ENCODE data around the gene GLI1. TPM values are rescaled to one million over a fixed set of nuclear protein-coding genes. Genes with fewer than 3 reads are reported as not detected.
A peak's percentile ranks its signal among the peaks of the same experiment; 100 is the strongest.
"Not testable (repeated sequence)": the region's sequence is repeated elsewhere in the genome, so short reads cannot be mapped to it uniquely, and the experiment has no call there.

Gene GLI1
- total RNA-seq, 2 donors from 2014 or later, result 0.10 to 0.22 TPM

DNA sequence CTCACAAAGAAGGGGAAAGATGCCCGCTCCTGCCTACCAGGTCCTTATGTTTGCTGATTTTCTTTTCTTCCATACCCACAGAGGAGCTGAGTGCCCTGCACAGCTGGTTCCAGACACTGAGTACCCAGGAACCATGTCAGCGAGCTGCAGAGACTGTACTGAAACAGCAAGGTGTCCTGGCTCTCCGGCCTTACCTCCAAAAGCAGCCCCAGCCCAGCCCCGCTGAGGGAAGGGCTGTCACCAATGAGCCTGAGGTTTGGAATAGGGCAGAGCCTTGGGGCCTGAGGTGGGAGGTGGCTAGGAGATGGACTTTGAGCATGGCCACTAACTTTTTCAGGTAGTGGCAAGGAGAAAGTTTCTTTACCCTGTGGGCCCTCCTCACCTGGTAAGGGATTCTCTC, 30.5 kb downstream of the GLI1 start:
- Mint-ChIP-seq H3K36me3 (ENCODE audit: low read depth) (peaks cover 8% of the 10 kb centered on the region), H3K4me1 (peaks cover 26% of the 10 kb centered on the region), H3K27me3 (no peaks in the 10 kb centered on the region), H3K4me3 (no peak overlapping the region), H3K27ac (no peak overlapping the region)
- no peak for ATAC-seq
- no peaks in the 10 kb centered on the region for H3K9me3 ChIP-seq (ENCODE audit: control insufficient read depth, low read length, poor library complexity, severe bottlenecking)
- DNase-seq, result no peak

DNA sequence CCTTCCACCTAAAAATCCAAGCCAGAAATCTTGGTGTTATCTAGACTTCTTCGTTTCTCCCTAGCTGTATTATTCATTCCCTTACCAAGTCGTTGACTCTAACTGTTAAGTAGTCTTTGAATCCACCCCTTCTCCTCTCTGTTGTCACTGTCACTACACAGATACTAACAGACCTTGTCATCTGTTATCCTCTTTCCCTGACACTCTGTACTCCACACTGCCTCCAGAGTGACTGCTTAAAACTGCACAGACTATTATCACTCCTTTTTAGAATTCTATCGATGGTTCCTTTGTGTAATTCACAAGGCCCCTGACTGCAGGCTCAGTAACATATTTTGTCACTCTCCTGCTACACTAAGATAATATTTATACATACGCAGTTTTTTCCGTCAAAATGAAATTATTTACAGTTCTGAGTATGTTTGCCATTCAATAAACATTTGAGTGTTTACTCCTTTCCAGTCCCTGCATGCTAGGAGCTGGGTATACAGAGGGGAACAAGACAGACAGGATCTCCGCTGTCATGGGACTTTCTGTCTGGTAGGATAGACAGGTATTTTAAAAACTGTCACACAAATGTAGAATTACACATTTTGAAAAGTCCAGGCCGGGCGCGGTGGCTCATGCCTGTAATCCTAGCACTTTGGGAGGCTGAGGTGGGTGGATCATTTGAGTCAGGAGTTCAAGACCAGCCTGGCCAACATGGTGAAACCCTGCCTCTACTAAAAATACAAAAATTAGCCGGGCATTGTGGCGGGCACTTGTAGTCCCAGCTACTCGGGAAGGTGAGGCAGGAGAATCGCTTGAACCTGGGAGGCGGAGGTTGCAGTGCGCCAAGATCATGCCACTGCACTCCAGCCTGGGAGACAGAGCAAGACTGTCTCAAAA, 32.1 kb downstream of the GLI1 start:
- no peak for DNase-seq
- Mint-ChIP-seq H3K36me3 (ENCODE audit: low read depth) (peaks cover 8% of the 10 kb centered on the region), H3K27me3 (no peaks in the 10 kb centered on the region), H3K4me1 (peaks cover 26% of the 10 kb centered on the region), H3K4me3 (peak overlapping the region; percentile 15), H3K27ac (peak overlapping the region; percentile 71)
- ATAC-seq, result no peak
- H3K9me3 ChIP-seq (ENCODE audit: control insufficient read depth, low read length, poor library complexity, severe bottlenecking), result no peaks in the 10 kb centered on the region

- not testable (repeated sequence) for ATAC-seq; H3K9me3 ChIP-seq (ENCODE audit: control insufficient read depth, low read length, poor library complexity, severe bottlenecking); DNase-seq; H3K27me3 Mint-ChIP-seq; H3K27ac Mint-ChIP-seq; H3K4me3 Mint-ChIP-seq
- Mint-ChIP-seq H3K36me3 (ENCODE audit: low read depth) (peaks cover 14% of the 10 kb centered on the region), H3K4me1 (peaks cover 18% of the 10 kb centered on the region)
These were observed 35.6 kb downstream of the GLI1 start for GRCh38 chr12:57495051-57495701.

- Mint-ChIP-seq H3K27ac (peak overlapping the region; percentile 56), H3K4me3 (no peak overlapping the region), H3K4me1 (peaks cover 17% of the 10 kb centered on the region), H3K27me3 (no peaks in the 10 kb centered on the region), H3K36me3 (ENCODE audit: low read depth) (peaks cover 14% of the 10 kb centered on the region)
- no peak for DNase-seq
- no peaks in the 10 kb centered on the region for H3K9me3 ChIP-seq (ENCODE audit: control insufficient read depth, low read length, poor library complexity, severe bottlenecking)
- ATAC-seq, result no peak
These were observed 37.2 kb downstream of the GLI1 start for GRCh38 chr12:57496822-57497221.

DNA sequence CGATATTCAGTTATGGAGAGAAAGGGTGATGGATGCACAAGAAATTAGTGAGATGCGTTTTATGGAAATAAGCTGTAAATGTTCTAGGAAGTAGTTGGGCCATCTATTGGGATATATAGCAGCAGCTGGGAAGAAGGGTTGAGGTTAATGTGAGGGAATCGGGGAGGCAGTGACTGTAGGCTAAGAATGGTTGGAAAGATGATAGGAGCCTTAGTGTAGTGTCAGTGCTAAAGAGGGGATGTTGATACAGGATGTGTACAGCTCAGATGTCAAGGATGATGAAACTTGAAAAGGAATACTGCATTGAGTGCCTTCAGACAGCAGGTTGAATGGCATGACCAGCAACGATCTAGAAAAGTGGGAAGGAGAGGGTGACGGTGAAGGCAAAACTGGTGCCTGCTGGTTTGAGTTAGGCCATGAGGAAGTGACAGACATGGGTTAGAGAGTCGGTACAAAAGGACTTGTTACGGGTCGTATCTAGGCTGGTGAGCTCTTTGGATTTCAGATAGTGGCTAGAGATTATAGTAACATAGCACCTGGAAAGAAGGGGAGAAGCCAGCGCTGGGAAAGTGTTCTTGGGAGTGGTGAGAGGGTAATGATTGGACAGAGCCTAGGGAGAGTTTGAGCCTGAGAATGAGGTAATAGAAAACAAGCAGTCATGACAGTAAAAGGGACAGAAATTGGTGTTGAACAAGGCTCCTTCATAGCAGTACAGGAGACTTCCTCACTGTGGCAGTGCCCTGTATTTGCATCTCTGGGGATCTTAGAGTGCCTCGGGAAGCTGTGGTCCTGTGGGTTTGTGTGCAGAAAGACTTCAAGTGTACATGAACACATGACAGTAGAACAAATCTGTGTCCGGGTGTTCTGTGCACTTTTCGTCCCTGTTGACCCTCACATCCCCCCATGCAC, 37.9 kb downstream of the GLI1 start:
- Mint-ChIP-seq H3K27me3 (no peaks in the 10 kb centered on the region), H3K36me3 (ENCODE audit: low read depth) (peaks cover 18% of the 10 kb centered on the region), H3K4me3 (no peak overlapping the region), H3K4me1 (peaks cover 17% of the 10 kb centered on the region), H3K27ac (peak overlapping the region; percentile 56)
- DNase-seq (no peak), ATAC-seq (no peak)
- H3K9me3 ChIP-seq (ENCODE audit: control insufficient read depth, low read length, poor library complexity, severe bottlenecking), result no peaks in the 10 kb centered on the region

- H3K9me3 ChIP-seq (ENCODE audit: control insufficient read depth, low read length, poor library complexity, severe bottlenecking), result no peaks in the 10 kb centered on the region
- Mint-ChIP-seq H3K27me3 (no peaks in the 10 kb centered on the region), H3K36me3 (ENCODE audit: low read depth) (peaks cover 18% of the 10 kb centered on the region), H3K4me3 (no peak overlapping the region), H3K27ac (peak overlapping the region; percentile 56), H3K4me1 (peaks cover 12% of the 10 kb centered on the region)
- ATAC-seq (no peak), DNase-seq (no peak)
These were observed 38.5 kb downstream of the GLI1 start for GRCh38 chr12:57498132-57498502.

- H3K27me3 Mint-ChIP-seq, result no peaks in the 10 kb centered on the region
- H3K4me3 Mint-ChIP-seq, result no peak overlapping the region
- H3K36me3 Mint-ChIP-seq (ENCODE audit: low read depth), result peaks cover 18% of the 10 kb centered on the region
- H3K9me3 ChIP-seq (ENCODE audit: control insufficient read depth, low read length, poor library complexity, severe bottlenecking), result no peaks in the 10 kb centered on the region
- H3K27ac Mint-ChIP-seq, result peak overlapping the region; percentile 56
- H3K4me1 Mint-ChIP-seq, result peaks cover 12% of the 10 kb centered on the region
- ATAC-seq, result no peak
- DNase-seq, result no peak
These were observed 39.0 kb downstream of the GLI1 start for GRCh38 chr12:57498571-57498970.

GRCh38 chr12:57500213-57500612, 40.6 kb downstream of the GLI1 start:
- peak overlapping the region; percentile 62 for H3K27ac Mint-ChIP-seq
- no peak for ATAC-seq
- no peaks in the 10 kb centered on the region for H3K27me3 Mint-ChIP-seq
- peaks cover 18% of the 10 kb centered on the region for H3K36me3 Mint-ChIP-seq (ENCODE audit: low read depth)
- peaks cover 14% of the 10 kb centered on the region for H3K4me1 Mint-ChIP-seq
- H3K9me3 ChIP-seq (ENCODE audit: control insufficient read depth, low read length, poor library complexity, severe bottlenecking), result no peaks in the 10 kb centered on the region
- H3K4me3 Mint-ChIP-seq, result no peak overlapping the region
- DNase-seq, result no peak

DNA sequence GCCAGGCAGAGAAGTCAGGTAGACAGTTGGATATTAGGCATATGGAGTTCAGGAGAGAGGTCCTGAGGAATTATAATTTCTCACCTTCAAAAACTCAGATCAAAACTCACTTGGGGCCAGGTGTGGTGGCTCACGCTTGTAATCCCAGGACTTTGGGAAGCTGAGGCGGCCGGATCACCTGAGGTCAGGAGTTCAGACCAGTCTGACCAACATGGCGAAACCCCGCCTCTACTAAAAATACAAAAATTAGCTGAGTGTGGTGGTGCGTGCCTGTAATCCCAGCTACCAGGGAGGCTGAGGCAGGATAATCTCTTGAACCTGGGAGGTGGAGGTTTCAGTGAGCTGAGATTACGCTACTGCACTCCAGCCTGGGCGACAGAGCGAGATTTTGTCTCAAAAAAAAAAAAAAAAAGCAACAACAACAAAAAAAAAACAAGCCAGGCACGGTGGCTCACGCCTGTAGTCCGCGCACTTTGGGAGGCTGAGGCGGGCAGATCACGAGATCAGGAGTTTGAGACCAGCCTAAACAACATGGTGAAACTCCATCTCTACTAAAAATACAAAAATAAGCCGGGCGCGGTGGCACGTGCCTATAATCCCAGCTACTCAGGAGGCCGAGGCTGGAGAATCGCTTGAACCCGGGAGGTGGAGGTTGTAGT, 42.9 kb downstream of the GLI1 start:
- H3K4me3 Mint-ChIP-seq; ATAC-seq; H3K27ac Mint-ChIP-seq; H3K4me1 Mint-ChIP-seq; DNase-seq; H3K27me3 Mint-ChIP-seq; H3K9me3 ChIP-seq (ENCODE audit: control insufficient read depth, low read length, poor library complexity, severe bottlenecking): not testable (repeated sequence)
- H3K36me3 Mint-ChIP-seq (ENCODE audit: low read depth), result peaks cover 12% of the 10 kb centered on the region

DNA sequence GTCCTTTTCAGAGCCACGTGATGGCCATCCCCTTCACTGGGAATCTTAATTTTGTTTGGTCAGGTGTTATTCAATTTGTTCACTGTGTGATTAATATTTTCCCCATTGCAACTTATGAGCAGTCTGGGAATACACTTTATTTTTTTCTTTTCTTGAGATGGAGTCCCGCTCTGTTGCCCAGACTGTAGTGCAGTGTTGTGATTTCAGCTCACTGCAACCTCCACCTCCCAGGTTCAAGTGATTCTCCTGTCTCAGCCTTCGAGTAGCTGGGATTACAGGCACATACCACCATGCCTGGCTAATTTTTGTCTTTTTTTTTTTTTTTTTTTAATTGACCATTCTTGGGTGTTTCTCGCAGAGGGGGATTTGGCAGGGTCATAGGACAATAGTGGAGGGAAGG, 47.0 kb downstream of the GLI1 start:
- H3K27me3 Mint-ChIP-seq; ATAC-seq; H3K4me1 Mint-ChIP-seq; H3K4me3 Mint-ChIP-seq; H3K9me3 ChIP-seq (ENCODE audit: control insufficient read depth, low read length, poor library complexity, severe bottlenecking); H3K27ac Mint-ChIP-seq; DNase-seq; H3K36me3 Mint-ChIP-seq (ENCODE audit: low read depth): not testable (repeated sequence)

- H3K36me3 Mint-ChIP-seq (ENCODE audit: low read depth), result not testable (repeated sequence)
These were observed 48.2 kb downstream of the GLI1 start for GRCh38 chr12:57507796-57508195.

DNA sequence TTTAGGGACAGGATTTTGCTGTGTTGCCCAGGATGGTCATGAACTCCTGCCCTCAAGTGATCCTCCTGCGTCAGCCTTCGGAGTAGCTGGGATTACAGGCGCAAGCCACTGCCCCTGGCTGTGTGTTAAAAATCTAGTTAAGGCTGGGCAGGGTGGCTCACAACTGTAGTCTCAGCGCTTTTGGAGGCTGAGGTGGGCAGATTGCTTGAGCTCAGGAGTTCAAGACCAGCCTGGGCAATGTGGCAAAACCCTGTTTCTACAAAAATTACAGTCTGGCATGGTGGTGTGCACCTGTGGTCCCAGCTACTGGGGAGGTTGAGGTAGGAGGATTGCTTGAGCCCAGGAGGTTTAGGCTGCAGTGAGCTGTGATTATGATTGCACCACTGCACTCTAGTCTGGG, 51.6 kb downstream of the GLI1 start:
- Mint-ChIP-seq H3K4me1 (no peaks in the 10 kb centered on the region), H3K27ac (no peak overlapping the region), H3K27me3 (no peaks in the 10 kb centered on the region), H3K4me3 (no peak overlapping the region), H3K36me3 (ENCODE audit: low read depth) (peaks cover 8% of the 10 kb centered on the region)
- no peak for ATAC-seq
- no peak for DNase-seq
- H3K9me3 ChIP-seq (ENCODE audit: control insufficient read depth, low read length, poor library complexity, severe bottlenecking), result no peaks in the 10 kb centered on the region

More at GRCh38 chr12:57507796-57508195, 48.2 kb downstream of the GLI1 start:
- not testable (repeated sequence) for H3K4me3 Mint-ChIP-seq; DNase-seq; ATAC-seq; H3K27ac Mint-ChIP-seq; H3K9me3 ChIP-seq (ENCODE audit: control insufficient read depth, low read length, poor library complexity, severe bottlenecking); H3K4me1 Mint-ChIP-seq; H3K27me3 Mint-ChIP-seq

Data from T-helper 17 cell (primary cell).